IMR-90 (cell line): ENCODE measurements around the gene EPS8. TPM values are rescaled to one million over a fixed set of nuclear protein-coding genes. Genes with fewer than 3 reads are reported as not detected.

Experiments used
- ATAC-seq: fragments of 200-7000 bp; cut with Tn5 transposase; 2 replicates; pipeline ENCODE4 v1.9.1; 2020; ENCODE audit warnings: low read depth, mild to moderate bottlenecking, moderate library complexity
- BruUV-seq: library from RNA; stranded (reverse); fragments of 400-500 nt; replicated peaks from 2 replicates; lab custom pipeline; 2021; lab: Mats Ljungman, UMichigan
- CTCF ChIA-PET: fragments of 300-600 bp; formaldehyde crosslinking; extraction: SDS; loops from one replicate; lab custom pipeline; 2021; ENCODE audit warnings: antibody characterized with exemption; lab: Yijun Ruan, JAX
- POLR2A ChIA-PET: fragments of 300-600 bp; sonication (Branson Sonifier 250); formaldehyde crosslinking; loops from one replicate; lab custom pipeline; 2022; ENCODE audit warnings: antibody characterized with exemption; ENCODE audit not compliant: unreplicated experiment; lab: Charles Lee
- DNase-seq: peaks from one replicate; pipeline ENCODE4 v3.0.0; 2013
- H2AFZ ChIP-seq: replicated peaks from 2 replicates; pipeline ENCODE3; 2013; ENCODE audit warnings: low read length, mild to moderate bottlenecking; ENCODE audit not compliant: poor library complexity
- H2AK5ac ChIP-seq: 2 replicates; pipeline ENCODE4 v1.6.1; 2013; ENCODE audit warnings: low read depth, low read length, inconsistent platforms
- H2AK9ac ChIP-seq: replicated peaks from 2 replicates; pipeline ENCODE3; 2013; ENCODE audit warnings: mild to moderate bottlenecking, low read depth, low read length, moderate library complexity; ENCODE audit not compliant: poor library complexity
- H2BK120ac ChIP-seq: 2 replicates; pipeline ENCODE4 v1.6.1; 2013; ENCODE audit warnings: low read depth, low read length, inconsistent platforms
- H2BK15ac ChIP-seq: 3 replicates; pipeline ENCODE4 v1.6.1; 2013; ENCODE audit warnings: low read depth, low read length, inconsistent platforms
- H2BK20ac ChIP-seq: 2 replicates; pipeline ENCODE4 v1.6.1; 2013; ENCODE audit warnings: low read depth, mild to moderate bottlenecking, inconsistent platforms, low read length, moderate library complexity
- H2BK5ac ChIP-seq: 2 replicates; pipeline ENCODE4 v1.6.1; 2013; ENCODE audit warnings: mild to moderate bottlenecking, low read depth, low read length, inconsistent platforms; ENCODE audit not compliant: poor library complexity, severe bottlenecking
- H3K14ac ChIP-seq: replicated peaks from 2 replicates; pipeline ENCODE4 v1.6.1; 2013; ENCODE audit warnings: low read depth, low read length, inconsistent platforms
- H3K18ac ChIP-seq: 2 replicates; pipeline ENCODE4 v1.6.1; 2013; ENCODE audit warnings: low read depth, low read length, control low read depth
- H3K23ac ChIP-seq: 2 replicates; pipeline ENCODE4 v1.6.1; 2013; ENCODE audit warnings: low read depth, low read length, inconsistent platforms
- H3K27ac ChIP-seq: 2 replicates; pipeline ENCODE4 v1.5.1; 2013; ENCODE audit warnings: mild to moderate bottlenecking, control low read depth, low read length; ENCODE audit not compliant: insufficient read depth
- H3K27me3 ChIP-seq: 2 replicates; pipeline ENCODE4 v1.6.1; 2013; ENCODE audit warnings: low read length; ENCODE audit not compliant: control insufficient read depth, insufficient read depth
- H3K36me3 ChIP-seq: 2 replicates; pipeline ENCODE4 v1.6.1; 2013; ENCODE audit warnings: low read length, mixed read lengths; ENCODE audit not compliant: control insufficient read depth, insufficient read depth
- H3K4ac ChIP-seq: 2 replicates; pipeline ENCODE4 v1.6.1; 2013; ENCODE audit warnings: low read depth, low read length, inconsistent platforms
- H3K4me1 ChIP-seq: 2 replicates; pipeline ENCODE4 v1.6.1; 2013; ENCODE audit warnings: low read length, mixed read lengths; ENCODE audit not compliant: control insufficient read depth, insufficient read depth
- H3K4me2 ChIP-seq: 2 replicates; pipeline ENCODE4 v1.6.1; 2013; ENCODE audit warnings: low read depth, mild to moderate bottlenecking, control low read depth, low read length, moderate library complexity
- H3K4me3 ChIP-seq: 2 replicates; pipeline ENCODE4 v1.5.1; 2013; ENCODE audit warnings: low read depth, mild to moderate bottlenecking, control low read depth, low read length, moderate library complexity; ENCODE audit not compliant: insufficient read depth
- H3K56ac ChIP-seq: 2 replicates; pipeline ENCODE4 v1.6.1; 2013; ENCODE audit warnings: low read length, inconsistent platforms; ENCODE audit not compliant: insufficient read depth; ENCODE audit errors: extremely low read depth
- H3K79me1 ChIP-seq, 2 experiments: 2 replicates each; pipeline ENCODE4 v1.6.1; 2013; ENCODE audit warnings: low read length in 2 of 2, inconsistent platforms in 1 of 2, low read depth in 1 of 2
- H3K9ac ChIP-seq: 2 replicates; pipeline ENCODE4 v1.6.1; 2013; ENCODE audit warnings: low read depth, low read length, control low read depth
- H3K9me1 ChIP-seq: 2 replicates; pipeline ENCODE4 v1.6.1; 2013; ENCODE audit warnings: low read length, inconsistent platforms; ENCODE audit not compliant: insufficient read depth
- H3K9me3 ChIP-seq: 2 replicates; pipeline ENCODE4 v1.6.1; 2013; ENCODE audit warnings: low read length; ENCODE audit not compliant: control insufficient read depth, insufficient read depth
- H4K20me1 ChIP-seq: 2 replicates; pipeline ENCODE4 v1.6.1; 2013; ENCODE audit warnings: low read length, inconsistent platforms; ENCODE audit not compliant: insufficient read depth
- H4K5ac ChIP-seq: 2 replicates; pipeline ENCODE4 v1.6.1; 2013; ENCODE audit warnings: mild to moderate bottlenecking, low read depth, low read length, control low read depth
- H4K8ac ChIP-seq, 2 experiments: 2 replicates each; pipeline ENCODE4 v1.6.1; 2013; ENCODE audit warnings: low read depth in 2 of 2, low read length in 2 of 2, control low read depth in 1 of 2, inconsistent platforms in 1 of 2
- H4K91ac ChIP-seq: 2 replicates; pipeline ENCODE4 v1.6.1; 2013; ENCODE audit warnings: low read depth, low read length, inconsistent platforms; ENCODE audit not compliant: insufficient read depth
- CEBPB ChIP-seq: IDR thresholded peaks from 2 replicates; pipeline ENCODE4 v1.6.1; 2012; ENCODE audit warnings: low read depth, low read length, improper control_type of control experiment
- CHD1 ChIP-seq: IDR thresholded peaks from 2 replicates; pipeline ENCODE4 v1.6.1; 2012; ENCODE audit warnings: low read depth, low read length, improper control_type of control experiment
- FOS ChIP-seq: fragments of 150-350 bp; IDR thresholded peaks from 2 replicates; pipeline ENCODE4 v1.6.1; 2016; ENCODE audit warnings: low read depth, low read length
- MAFK ChIP-seq: IDR thresholded peaks from 2 replicates; pipeline ENCODE4 v1.6.1; 2012; ENCODE audit warnings: low read depth, low read length, improper control_type of control experiment
- MAZ ChIP-seq: IDR thresholded peaks from 2 replicates; pipeline ENCODE4 v1.6.1; 2012; ENCODE audit warnings: low read depth, mild to moderate bottlenecking, low read length, improper control_type of control experiment, moderate library complexity, borderline replicate concordance
- MXI1 ChIP-seq: IDR thresholded peaks from 2 replicates; pipeline ENCODE4 v1.6.1; 2012; ENCODE audit warnings: low read depth, mild to moderate bottlenecking, low read length, moderate library complexity, borderline replicate concordance
- NFE2L2 ChIP-seq: fragments of 150-350 bp; IDR thresholded peaks from 2 replicates; pipeline ENCODE4 v1.6.1; 2016; ENCODE audit warnings: low read depth, mild to moderate bottlenecking, low read length
- RCOR1 ChIP-seq: IDR thresholded peaks from 2 replicates; pipeline ENCODE4 v1.6.1; 2012; ENCODE audit warnings: mild to moderate bottlenecking, low read length, improper control_type of control experiment; ENCODE audit not compliant: insufficient replicate concordance
- WGBS, 2 experiments: methylation state at CpG; one replicate each; pipeline versions ENCODE4 v1.1.5 to v1.1.7; 2013; ENCODE audit warnings: missing lambda C conversion rate in 2 of 2; ENCODE audit not compliant: insufficient read length in 1 of 2; ENCODE audit errors: extremely low coverage in 2 of 2; 5-methylcytosine and 5-hydroxymethylcytosine counted together
- dilution Hi-C: fragments of 300-500 bp; cut with HindIII; formaldehyde crosslinking; loops from one replicate; pipeline ENCODE4 v1.14.3; 2018; ENCODE audit warnings: low sequenced_read_pairs; ENCODE audit not compliant: unreplicated experiment
- in situ Hi-C: fragments of 300-500 bp; cut with MboI; formaldehyde crosslinking; loops from 3 replicates; pipeline ENCODE4 v1.14.3; 2019; ENCODE audit warnings: low sequenced_read_pairs, inconsistent platforms, mixed read lengths
- intact Hi-C: fragments of 100-400 bp; cut with micrococcal nuclease; formaldehyde crosslinking; loops from 2 replicates; pipeline ENCODE4 v1.10.0; 2022
- polyA plus RNA-seq, 3 experiments: library from polyadenylated mRNA; depleted of rRNA; stranded (reverse); fragments of >200 nt; gene quantifications; 2 replicates each; pipeline ENCODE4 v1.2.3, GENCODE V29; 2012; ENCODE audit warnings: low replicate concordance in 1 of 3
- total RNA-seq: library from RNA; depleted of rRNA; stranded (reverse); fragments of >200 nt; gene quantifications from 2 replicates; pipeline ENCODE4 v1.2.3, GENCODE V29; 2012
- TF ChIP-seq, protein P1 (sequence below): conservative IDR thresholded peaks from 2 replicates; pipeline ENCODE4 v1.5.1; 2012; ENCODE audit warnings: mild to moderate bottlenecking, low read depth, low read length, improper control_type of control experiment
- TF ChIP-seq, protein P2 (sequence below): fragments of 150-350 bp; IDR thresholded peaks from 2 replicates; pipeline ENCODE4 v1.6.1; 2017; ENCODE audit warnings: mild to moderate bottlenecking, antibody characterized with exemption, low read length, low read depth

Gene EPS8
- total and polyA plus RNA-seq, 2 of the 4 experiments (the other 2 are of a cell fraction): 45.1 to 104 TPM

DNA sequence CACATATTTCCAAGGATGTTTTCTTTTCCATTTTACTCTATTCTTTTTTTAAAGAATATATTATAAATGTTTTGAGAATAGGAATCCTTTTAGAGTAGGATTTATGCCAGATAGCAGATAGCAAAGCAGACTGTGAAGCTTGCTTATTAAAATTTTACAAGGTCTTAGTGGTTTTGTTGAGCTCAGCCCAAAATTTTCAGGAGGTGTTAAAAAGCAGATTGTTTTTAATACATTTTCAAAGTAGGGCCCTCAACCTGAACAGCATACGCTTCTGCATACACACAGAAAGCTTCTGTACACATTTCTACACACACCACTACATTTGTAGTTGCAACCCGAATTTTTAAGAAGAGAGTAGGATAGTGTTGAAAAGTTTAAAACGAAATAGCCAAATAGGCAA lies 151.0 kb downstream of the EPS8 start:
- Histone ChIP-seq H3K14ac (no peak overlapping the region), H3K9ac (no peak overlapping the region), H2BK5ac (no peak overlapping the region), H2BK20ac (peak overlapping the region; percentile 1; the same call in 1 of the 2 replicates), H3K4me3 (no peak overlapping the region), H3K4me1 (peaks cover 15% of the 10 kb centered on the region), H4K5ac (no peak overlapping the region), H3K56ac (no peak overlapping the region), H4K8ac (0 out of 4 replicates have a peak overlapping the region, but pooled peaks of 1 of the 2 experiments have one; percentile 4), H3K9me1 (peaks cover 7% of the 10 kb centered on the region), H3K9me3 (no peaks in the 10 kb centered on the region), H3K4me2 (no peak overlapping the region), H3K27me3 (no peaks in the 10 kb centered on the region), H2AFZ (no peak overlapping the region), H2AK5ac (no peak overlapping the region), H3K4ac (no peak overlapping the region; the same call in 1 of the 2 replicates), H2BK120ac (no peak overlapping the region), H2BK15ac (no peak overlapping the region), H4K20me1 (no peaks in the 10 kb centered on the region), H3K36me3 (peaks cover 3% of the 10 kb centered on the region), H3K27ac (no peak overlapping the region), H2AK9ac (no peak overlapping the region), H3K18ac (no peak overlapping the region), H3K79me1 (peaks cover 0 to 14% of the 10 kb centered on the region in 2 experiments; a peak in 3 of 4 replicates), H3K23ac (no peak overlapping the region), H4K91ac (no peak overlapping the region)
- intact Hi-C loops (no loop called here), dilution Hi-C loops (no loop called here), in situ Hi-C loops (no loop called here)
- WGBS, 2 experiments: no CpG with 5 or more reads among the region's 3 CpGs
- ChIA-PET CTCF (interaction anchor here (0.5 kb wide), 1 partner anchor 22 kb away, joined by 5 read pairs; no protein-coding TSS in a partner anchor), POLR2A (no interaction called here)
- ATAC-seq (no peak), DNase-seq (no peak)
- BruUV-seq: no TSS peak
- no peak for TF ChIP-seq MAFK
- TF ChIP-seq FOS: no peak
- TF ChIP-seq CHD1: no peak
- TF ChIP-seq, protein P1, sequence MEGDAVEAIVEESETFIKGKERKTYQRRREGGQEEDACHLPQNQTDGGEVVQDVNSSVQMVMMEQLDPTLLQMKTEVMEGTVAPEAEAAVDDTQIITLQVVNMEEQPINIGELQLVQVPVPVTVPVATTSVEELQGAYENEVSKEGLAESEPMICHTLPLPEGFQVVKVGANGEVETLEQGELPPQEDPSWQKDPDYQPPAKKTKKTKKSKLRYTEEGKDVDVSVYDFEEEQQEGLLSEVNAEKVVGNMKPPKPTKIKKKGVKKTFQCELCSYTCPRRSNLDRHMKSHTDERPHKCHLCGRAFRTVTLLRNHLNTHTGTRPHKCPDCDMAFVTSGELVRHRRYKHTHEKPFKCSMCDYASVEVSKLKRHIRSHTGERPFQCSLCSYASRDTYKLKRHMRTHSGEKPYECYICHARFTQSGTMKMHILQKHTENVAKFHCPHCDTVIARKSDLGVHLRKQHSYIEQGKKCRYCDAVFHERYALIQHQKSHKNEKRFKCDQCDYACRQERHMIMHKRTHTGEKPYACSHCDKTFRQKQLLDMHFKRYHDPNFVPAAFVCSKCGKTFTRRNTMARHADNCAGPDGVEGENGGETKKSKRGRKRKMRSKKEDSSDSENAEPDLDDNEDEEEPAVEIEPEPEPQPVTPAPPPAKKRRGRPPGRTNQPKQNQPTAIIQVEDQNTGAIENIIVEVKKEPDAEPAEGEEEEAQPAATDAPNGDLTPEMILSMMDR: no peak
- TF ChIP-seq RCOR1: no peak
- TF ChIP-seq MXI1: no peak
- no peak for TF ChIP-seq CEBPB
- TF ChIP-seq MAZ: no peak
- no peak for TF ChIP-seq NFE2L2
- TF ChIP-seq, protein P2, sequence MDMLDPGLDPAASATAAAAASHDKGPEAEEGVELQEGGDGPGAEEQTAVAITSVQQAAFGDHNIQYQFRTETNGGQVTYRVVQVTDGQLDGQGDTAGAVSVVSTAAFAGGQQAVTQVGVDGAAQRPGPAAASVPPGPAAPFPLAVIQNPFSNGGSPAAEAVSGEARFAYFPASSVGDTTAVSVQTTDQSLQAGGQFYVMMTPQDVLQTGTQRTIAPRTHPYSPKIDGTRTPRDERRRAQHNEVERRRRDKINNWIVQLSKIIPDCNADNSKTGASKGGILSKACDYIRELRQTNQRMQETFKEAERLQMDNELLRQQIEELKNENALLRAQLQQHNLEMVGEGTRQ: no peak
